OCI-LY1 (cell line): ENCODE results near the gene ITGA5.

Experiments used
- H2AFZ ChIP-seq: fragments of 200-600 bp; sonication (generic), shearing (Covaris generic); 2 replicates; pipeline ENCODE4 v1.6.0; 2014; ENCODE audit warnings: antibody characterized with exemption, mild to moderate bottlenecking, low read length
- H3F3A ChIP-seq: fragments of 200-600 bp; sonication (generic), shearing (Covaris generic); 2 replicates; pipeline ENCODE4 v1.6.0; 2014; ENCODE audit warnings: mild to moderate bottlenecking, antibody characterized with exemption, low read length, moderate library complexity; ENCODE audit not compliant: insufficient read depth
- H3K27ac ChIP-seq: fragments of 200-600 bp; sonication (generic); 2 replicates; pipeline ENCODE4 v1.5.1; 2014; ENCODE audit warnings: low read length, mixed run types, mild to moderate bottlenecking, low read depth; ENCODE audit not compliant: poor library complexity, severe bottlenecking
- H3K27me3 ChIP-seq: fragments of 200-600 bp; sonication (generic); 2 replicates; pipeline ENCODE4 v1.6.0; 2014; ENCODE audit warnings: antibody characterized with exemption, mild to moderate bottlenecking, low read length, moderate library complexity; ENCODE audit not compliant: insufficient read depth
- H3K36me3 ChIP-seq: fragments of 200-600 bp; sonication (generic); 2 replicates; pipeline ENCODE4 v1.6.1; 2014; ENCODE audit warnings: mild to moderate bottlenecking, antibody characterized with exemption, low read length, moderate library complexity, mixed read lengths; ENCODE audit not compliant: insufficient read depth
- H3K4me1 ChIP-seq: fragments of 200-600 bp; sonication (generic); 2 replicates; pipeline ENCODE4 v1.5.1; 2014; ENCODE audit warnings: mild to moderate bottlenecking, low read length, moderate library complexity; ENCODE audit not compliant: insufficient read depth, severe bottlenecking
- H3K4me2 ChIP-seq: fragments of 200-600 bp; sonication (generic), shearing (Covaris generic); 2 replicates; pipeline ENCODE4 v1.6.1; 2014; ENCODE audit warnings: low read length
- H3K4me3 ChIP-seq: fragments of 200-600 bp; sonication (generic); 2 replicates; pipeline ENCODE4 v1.5.1; 2014; ENCODE audit warnings: low read length, low read depth, mild to moderate bottlenecking, mixed read lengths; ENCODE audit not compliant: poor library complexity, severe bottlenecking
- H3K79me2 ChIP-seq: fragments of 200-600 bp; shearing (Covaris generic); 2 replicates; pipeline ENCODE4 v1.6.1; 2016; ENCODE audit warnings: mixed run types, low read length, mixed read lengths; ENCODE audit not compliant: insufficient read depth
- H3K9ac ChIP-seq: fragments of 200-600 bp; sonication (generic), shearing (Covaris generic); 2 replicates; pipeline ENCODE4 v1.6.1; 2014; ENCODE audit warnings: mild to moderate bottlenecking, low read length, mixed read lengths
- H3K9me2 ChIP-seq: fragments of 200-600 bp; sonication (generic), shearing (Covaris generic); 2 replicates; pipeline ENCODE4 v1.6.1; 2014; ENCODE audit warnings: low read depth, mild to moderate bottlenecking, low read length, mixed read lengths
- H3K9me3 ChIP-seq: fragments of 200-600 bp; shearing (Covaris generic); 2 replicates; pipeline ENCODE4 v1.6.1; 2014; ENCODE audit warnings: low read length, mixed read lengths
- H4K20me1 ChIP-seq: fragments of 200-600 bp; sonication (generic), shearing (Covaris generic); 2 replicates; pipeline ENCODE4 v1.6.0; 2016; ENCODE audit warnings: mild to moderate bottlenecking, low read length; ENCODE audit not compliant: insufficient read depth
- CTCF ChIP-seq: fragments of 200-600 bp; sonication (generic), shearing (Covaris generic); IDR thresholded peaks from 2 replicates; pipeline ENCODE4 v1.5.1; 2017; ENCODE audit warnings: mild to moderate bottlenecking, antibody characterized with exemption, low read length, moderate library complexity, mixed read lengths
- EZH2 ChIP-seq: fragments of 200-600 bp; sonication (generic), shearing (Covaris generic); IDR thresholded peaks from 2 replicates; pipeline ENCODE4 v1.8.0; 2017; ENCODE audit warnings: borderline replicate concordance, mixed run types, mild to moderate bottlenecking, antibody characterized with exemption, low read length, moderate library complexity, mixed read lengths

The ITGA5 gene

DNA sequence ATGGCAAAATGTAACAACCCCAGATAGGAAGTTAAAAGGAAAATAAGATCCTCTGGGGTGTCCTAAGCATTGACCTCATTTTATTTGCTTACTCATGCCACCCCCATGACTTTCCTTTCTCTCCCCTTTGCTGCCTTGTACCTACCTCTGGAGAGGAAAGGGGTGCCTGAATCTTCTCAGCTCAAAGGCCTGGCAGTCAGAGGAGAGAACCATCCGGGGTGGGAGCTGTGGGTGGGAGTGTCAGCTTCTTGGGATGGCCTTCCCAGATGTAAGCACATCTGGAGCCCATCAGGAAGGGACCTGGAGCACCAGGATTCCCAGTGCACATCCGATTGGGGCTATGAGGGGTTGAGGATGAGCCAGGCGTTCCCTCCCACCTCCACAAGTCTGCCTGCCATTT lies 5.2 kb upstream of the ITGA5 start:
- H2AFZ ChIP-seq, result no peak overlapping the region
- H3K27me3 ChIP-seq, result peaks cover 27% of the 10 kb centered on the region; the same call in 1 of the 2 replicates
- TF ChIP-seq CTCF (no peak), EZH2 (no peak)
- no peak overlapping the region for H3K9ac ChIP-seq
- no peak overlapping the region for H3K27ac ChIP-seq
- no peak overlapping the region for H3K4me3 ChIP-seq
- no peaks in the 10 kb centered on the region for H3K4me1 ChIP-seq
- no peaks in the 10 kb centered on the region for H3K9me2 ChIP-seq
- no peaks in the 10 kb centered on the region for H3K9me3 ChIP-seq
- H4K20me1 ChIP-seq, result no peaks in the 10 kb centered on the region
- no peaks in the 10 kb centered on the region for H3K79me2 ChIP-seq
- no peak overlapping the region for H3K4me2 ChIP-seq
- H3F3A ChIP-seq, result no peaks in the 10 kb centered on the region
- H3K36me3 ChIP-seq, result no peaks in the 10 kb centered on the region

- Histone ChIP-seq H3K27me3 (peaks cover 27% of the 10 kb centered on the region; the same call in 1 of the 2 replicates), H3K4me2 (no peak overlapping the region), H4K20me1 (no peaks in the 10 kb centered on the region), H3K4me1 (no peaks in the 10 kb centered on the region), H3K9me2 (no peaks in the 10 kb centered on the region), H3K79me2 (no peaks in the 10 kb centered on the region), H2AFZ (no peak overlapping the region), H3K9me3 (no peaks in the 10 kb centered on the region), H3F3A (no peaks in the 10 kb centered on the region), H3K4me3 (no peak overlapping the region), H3K9ac (no peak overlapping the region), H3K27ac (no peak overlapping the region), H3K36me3 (no peaks in the 10 kb centered on the region)
- TF ChIP-seq CTCF (no peak), EZH2 (no peak)
Observed at GRCh38 chr12:54423816-54424150, 4.7 kb upstream of the ITGA5 start.

GRCh38 chr12:54421879-54422250 lies 2.8 kb upstream of the ITGA5 start:
- no peaks in the 10 kb centered on the region for H3K79me2 ChIP-seq
- no peaks in the 10 kb centered on the region for H3F3A ChIP-seq
- no peaks in the 10 kb centered on the region for H4K20me1 ChIP-seq
- H3K4me3 ChIP-seq, result no peak overlapping the region
- no peak overlapping the region for H3K4me2 ChIP-seq
- H3K4me1 ChIP-seq, result no peaks in the 10 kb centered on the region
- H2AFZ ChIP-seq, result no peak overlapping the region
- no peak overlapping the region for H3K9ac ChIP-seq
- no peak overlapping the region for H3K27ac ChIP-seq
- H3K36me3 ChIP-seq, result no peaks in the 10 kb centered on the region
- no peak for TF ChIP-seq CTCF
- TF ChIP-seq EZH2, result no peak
- H3K9me2 ChIP-seq, result no peaks in the 10 kb centered on the region
- H3K27me3 ChIP-seq, result peaks cover 21% of the 10 kb centered on the region; the same call in 1 of the 2 replicates
- no peaks in the 10 kb centered on the region for H3K9me3 ChIP-seq
